Thyroid gland (tissue), 4 donors: ENCODE measurements around the gene JMJD6. TPM values are rescaled to one million over a fixed set of nuclear protein-coding genes. Genes with fewer than 3 reads are reported as not detected.
A peak's percentile ranks its signal among the peaks of the same experiment; 100 is the strongest.
"Not testable (repeated sequence)": the region's sequence is repeated elsewhere in the genome, so short reads cannot be mapped to it uniquely, and the experiment has no call there.

Experiments
- DNase-seq, 2 donors: peaks; one replicate each; pipeline ENCODE4 v3.0.0-alpha.2; 2019
- H3K27ac ChIP-seq, 3 donors: fragments of 200-600 bp; sonication (generic); 1 replicate in 2 of 3; 2 replicates in 1 of 3; pipeline ENCODE4 v1.5.1; 2016 to 2019; ENCODE audit warnings: mild to moderate bottlenecking in 1 of 3, moderate library complexity in 1 of 3
- H3K27me3 ChIP-seq: fragments of 200-600 bp; sonication (generic); one replicate; pipeline ENCODE4 v1.5.1; 2019
- H3K36me3 ChIP-seq, 2 donors: fragments of 200-600 bp; sonication (generic); one replicate each; pipeline ENCODE4 v1.5.1; 2016 to 2019
- H3K4me1 ChIP-seq, 2 donors: fragments of 200-600 bp; sonication (generic); one replicate each; pipeline ENCODE4 v1.5.1; 2017 to 2019
- H3K4me3 ChIP-seq, 3 donors: fragments of 200-600 bp; sonication (generic); replicated peaks in 1 of 3; 1 replicate in 2 of 3; 2 replicates in 1 of 3; pipeline ENCODE4 v1.5.1; 2016; ENCODE audit warnings: mild to moderate bottlenecking in 1 of 3
- H3K9me3 ChIP-seq: fragments of 200-600 bp; sonication (generic); one replicate; pipeline ENCODE4 v1.5.1; 2017
- POLR2A ChIP-seq, 2 donors: fragments of 450-650 bp; IDR thresholded peaks; one replicate each; pipeline ENCODE4 v1.6.1; 2017; ENCODE audit warnings: antibody characterized with exemption in 2 of 2, mild to moderate bottlenecking in 2 of 2, moderate library complexity in 1 of 2
- WGBS, 2 donors: methylation state at CpG; one replicate each; pipeline ENCODE4 v1.1.5; 2017; 5-methylcytosine and 5-hydroxymethylcytosine counted together
- intact Hi-C: fragments of 100-400 bp; cut with DNase I; formaldehyde crosslinking; loops from one replicate; pipeline ENCODE4 v1.15.1; 2023
- total RNA-seq, 4 donors: library from RNA; depleted of rRNA; stranded (reverse); fragments of >200 nt; gene quantifications; one replicate each; pipeline ENCODE4 v1.2.3, GENCODE V29; 2016
- TF ChIP-seq, protein P1 (sequence below), 6 experiments: fragments of 200-600 bp in 3 of 6; fragments of 450-650 bp in 3 of 6; sonication (generic) in 3 of 6; IDR thresholded peaks; one replicate each; pipeline ENCODE4 v1.5.1; 2016 to 2019; ENCODE audit warnings: antibody characterized with exemption in 6 of 6, mild to moderate bottlenecking in 2 of 6, inconsistent platforms in 1 of 6, moderate library complexity in 1 of 6

Gene JMJD6
- total RNA-seq, 4 donors from 2014 or later: 12.2 to 24.2 (median 20.7) TPM

DNA sequence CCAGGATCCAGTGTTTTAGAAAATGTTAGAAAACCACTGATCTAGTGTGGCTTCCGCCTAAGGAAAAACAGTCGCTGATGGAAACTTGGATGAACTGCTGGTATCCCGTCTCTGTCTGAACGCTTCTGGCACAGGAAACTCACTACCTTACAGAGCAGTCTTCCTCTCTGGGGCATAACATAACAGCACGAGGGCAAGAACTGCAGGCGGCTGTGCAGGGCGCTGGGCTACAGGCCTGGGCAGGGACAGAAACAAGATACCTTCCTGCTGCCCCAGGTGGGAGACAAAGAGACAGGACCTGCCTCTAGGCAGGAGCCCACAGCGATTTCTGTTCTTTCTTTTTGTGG is 26.2 kb downstream of the JMJD6 start:
- H3K4me3 ChIP-seq: peak overlapping the region in 1 of 3 donors; percentile 5
- peak overlapping the region; percentile 61 to 78 (median 77) for H3K27ac ChIP-seq
- H3K4me1 ChIP-seq: peaks cover 59 to 85% of the 10 kb centered on the region in 2 donors
- intact Hi-C loops: no loop called here
- H3K36me3 ChIP-seq: no peaks in the 10 kb centered on the region
- H3K9me3 ChIP-seq: no peaks in the 10 kb centered on the region
- no peak for DNase-seq
- TF ChIP-seq, protein P1, sequence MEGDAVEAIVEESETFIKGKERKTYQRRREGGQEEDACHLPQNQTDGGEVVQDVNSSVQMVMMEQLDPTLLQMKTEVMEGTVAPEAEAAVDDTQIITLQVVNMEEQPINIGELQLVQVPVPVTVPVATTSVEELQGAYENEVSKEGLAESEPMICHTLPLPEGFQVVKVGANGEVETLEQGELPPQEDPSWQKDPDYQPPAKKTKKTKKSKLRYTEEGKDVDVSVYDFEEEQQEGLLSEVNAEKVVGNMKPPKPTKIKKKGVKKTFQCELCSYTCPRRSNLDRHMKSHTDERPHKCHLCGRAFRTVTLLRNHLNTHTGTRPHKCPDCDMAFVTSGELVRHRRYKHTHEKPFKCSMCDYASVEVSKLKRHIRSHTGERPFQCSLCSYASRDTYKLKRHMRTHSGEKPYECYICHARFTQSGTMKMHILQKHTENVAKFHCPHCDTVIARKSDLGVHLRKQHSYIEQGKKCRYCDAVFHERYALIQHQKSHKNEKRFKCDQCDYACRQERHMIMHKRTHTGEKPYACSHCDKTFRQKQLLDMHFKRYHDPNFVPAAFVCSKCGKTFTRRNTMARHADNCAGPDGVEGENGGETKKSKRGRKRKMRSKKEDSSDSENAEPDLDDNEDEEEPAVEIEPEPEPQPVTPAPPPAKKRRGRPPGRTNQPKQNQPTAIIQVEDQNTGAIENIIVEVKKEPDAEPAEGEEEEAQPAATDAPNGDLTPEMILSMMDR (IDR thresholded peaks at IDR 0.05): no peak
- H3K27me3 ChIP-seq: no peaks in the 10 kb centered on the region
- WGBS, 2 donors: 59 to 61% methylated on average over 8 of the region's 8 CpGs

DNA sequence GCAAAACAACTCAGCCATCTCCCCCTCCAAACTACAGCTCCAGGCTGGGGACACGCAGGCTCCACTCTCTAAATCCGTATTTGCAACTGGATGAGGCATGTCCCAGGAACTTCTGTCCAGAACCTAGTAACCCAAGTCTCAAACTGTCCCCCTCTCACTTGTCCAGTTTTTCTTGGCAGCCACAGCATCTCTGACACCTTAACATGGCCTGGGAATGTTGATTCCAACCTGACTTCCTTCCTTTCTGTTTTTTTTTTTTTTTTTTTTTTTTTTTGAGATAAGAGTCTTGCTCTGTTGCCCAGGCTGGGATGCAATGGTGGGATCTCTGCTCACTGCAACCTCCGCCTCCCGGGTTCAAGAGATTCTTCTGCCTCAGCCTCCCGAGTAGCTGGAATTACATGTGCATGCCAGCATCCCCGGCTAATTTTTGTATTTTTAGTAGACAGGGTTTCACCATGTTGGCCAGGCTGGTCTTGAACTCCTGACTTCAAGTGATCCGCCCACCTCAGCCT is 27.9 kb downstream of the JMJD6 start:
- H3K27me3 ChIP-seq, H3K9me3 ChIP-seq, DNase-seq, intact Hi-C loops, H3K36me3 ChIP-seq, H3K4me3 ChIP-seq: not testable (repeated sequence)
- peak overlapping the region; percentile 49 to 87 (median 78) for H3K27ac ChIP-seq
- peaks cover 64 to 95% of the 10 kb centered on the region in 2 donors for H3K4me1 ChIP-seq
- WGBS, 2 donors: 82 to 92% methylated on average over 7 of the region's 7 CpGs

DNA sequence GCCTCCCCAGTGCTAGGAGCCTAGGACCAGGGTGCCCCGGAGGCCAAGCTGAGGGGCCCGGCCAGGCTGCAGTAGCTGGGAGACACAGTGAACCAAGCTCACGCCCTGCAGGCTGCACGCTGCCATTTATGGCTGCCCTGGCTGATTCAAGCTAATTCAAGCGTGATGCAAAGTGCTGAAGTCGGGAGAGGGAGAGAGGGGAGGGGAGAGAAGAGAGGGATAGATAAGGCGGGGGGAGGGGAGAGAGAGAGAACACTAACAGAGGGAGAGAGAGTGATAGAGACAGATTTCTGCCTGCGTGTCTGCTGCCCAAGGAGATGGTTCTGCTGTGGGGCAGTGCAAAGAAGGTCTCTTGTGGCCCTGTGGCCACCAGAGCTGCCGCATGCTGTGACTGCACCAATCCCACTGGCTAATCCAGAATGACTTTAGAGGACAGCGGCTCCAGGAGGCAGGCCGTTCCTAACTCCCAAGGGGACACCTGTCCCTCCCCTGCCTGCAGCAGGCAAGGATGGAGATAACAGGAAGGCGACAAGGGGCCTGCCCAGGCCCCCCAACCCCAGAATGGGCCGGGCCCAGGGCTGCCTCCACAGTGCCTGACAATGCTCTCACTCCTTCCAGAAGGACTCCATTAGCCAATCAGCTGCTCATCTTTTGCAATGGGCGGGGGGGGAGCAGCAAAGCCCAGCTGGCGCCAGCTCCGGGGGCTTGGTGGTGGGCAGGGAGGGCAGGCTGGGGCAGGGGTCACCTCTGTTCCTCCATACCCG is 28.5 kb downstream of the JMJD6 start:
- DNase-seq: peak; percentile 61 to 64
- intact Hi-C loops: no loop called here
- H3K27me3 ChIP-seq: no peaks in the 10 kb centered on the region
- H3K36me3 ChIP-seq: no peaks in the 10 kb centered on the region
- 43 to 49% methylated on average over 15 to 17 of the region's 17 CpGs for WGBS, 2 donors
- no peak overlapping the region for H3K4me3 ChIP-seq
- peaks cover 59 to 94% of the 10 kb centered on the region in 2 donors for H3K4me1 ChIP-seq
- H3K9me3 ChIP-seq: no peaks in the 10 kb centered on the region
- TF ChIP-seq, protein P1 (IDR thresholded peaks at IDR 0.05): no peak
- peak in 1 of 2 donors; percentile 44 for TF ChIP-seq POLR2A (IDR thresholded peaks at IDR 0.05)
- peak overlapping the region; percentile 49 to 87 (median 74) for H3K27ac ChIP-seq

DNA sequence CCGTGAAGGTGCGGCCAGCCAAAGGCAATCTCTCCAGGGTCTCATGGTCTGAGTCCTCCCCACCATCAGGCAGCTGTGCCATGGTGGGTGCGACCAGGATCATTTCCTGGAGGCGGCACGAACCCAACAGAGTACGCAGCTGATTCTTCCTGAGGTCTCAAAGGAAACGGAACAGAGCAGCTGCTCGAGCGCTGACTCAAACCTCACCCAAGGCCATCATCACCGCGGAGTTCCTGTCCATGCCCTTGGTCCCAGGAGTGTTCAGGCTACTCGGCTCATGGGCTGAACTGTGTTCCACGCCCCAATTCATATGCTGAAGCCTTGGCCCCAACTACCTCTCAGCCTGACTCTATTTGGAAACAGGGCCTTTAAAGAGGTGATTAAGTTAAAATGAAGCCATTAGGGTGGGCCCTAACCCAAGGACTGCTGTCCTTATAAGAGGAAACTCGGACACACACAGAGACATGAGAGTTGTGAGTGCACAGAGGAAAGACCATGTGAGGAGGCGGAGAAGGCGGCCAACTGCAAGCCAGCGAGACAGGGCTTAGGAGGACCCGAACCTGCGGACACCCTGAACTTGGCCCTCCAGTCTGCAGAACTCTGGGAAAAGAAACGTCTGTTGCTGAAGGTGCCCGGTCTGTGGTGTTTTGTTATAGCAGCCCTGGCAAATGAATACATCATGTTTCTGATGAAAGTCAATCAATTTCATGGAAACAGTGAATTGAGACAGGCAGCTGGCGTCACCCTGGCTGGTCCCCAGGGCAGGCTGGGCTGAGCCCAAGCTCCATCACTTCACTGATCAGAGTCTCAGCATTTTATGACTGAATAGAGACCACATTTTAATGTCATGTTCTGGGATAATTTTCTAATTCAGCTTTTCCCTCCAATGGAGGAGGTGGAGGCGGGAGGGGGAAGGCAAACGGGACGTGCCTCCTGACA is 29.4 kb downstream of the JMJD6 start:
- intact Hi-C loops: no loop called here
- peaks cover 54 to 91% of the 10 kb centered on the region in 2 donors for H3K4me1 ChIP-seq
- WGBS, 2 donors: 65 to 76% methylated on average over 23 to 25 of the region's 25 CpGs
- H3K4me3 ChIP-seq: no peak overlapping the region
- H3K36me3 ChIP-seq: no peaks in the 10 kb centered on the region
- H3K9me3 ChIP-seq: no peaks in the 10 kb centered on the region
- DNase-seq: no peak
- H3K27ac ChIP-seq: peak overlapping the region; percentile 49 to 87 (median 74)
- TF ChIP-seq, protein P1 (IDR thresholded peaks at IDR 0.05): no peak
- TF ChIP-seq POLR2A (IDR thresholded peaks at IDR 0.05): no peak
- H3K27me3 ChIP-seq: no peaks in the 10 kb centered on the region

DNA sequence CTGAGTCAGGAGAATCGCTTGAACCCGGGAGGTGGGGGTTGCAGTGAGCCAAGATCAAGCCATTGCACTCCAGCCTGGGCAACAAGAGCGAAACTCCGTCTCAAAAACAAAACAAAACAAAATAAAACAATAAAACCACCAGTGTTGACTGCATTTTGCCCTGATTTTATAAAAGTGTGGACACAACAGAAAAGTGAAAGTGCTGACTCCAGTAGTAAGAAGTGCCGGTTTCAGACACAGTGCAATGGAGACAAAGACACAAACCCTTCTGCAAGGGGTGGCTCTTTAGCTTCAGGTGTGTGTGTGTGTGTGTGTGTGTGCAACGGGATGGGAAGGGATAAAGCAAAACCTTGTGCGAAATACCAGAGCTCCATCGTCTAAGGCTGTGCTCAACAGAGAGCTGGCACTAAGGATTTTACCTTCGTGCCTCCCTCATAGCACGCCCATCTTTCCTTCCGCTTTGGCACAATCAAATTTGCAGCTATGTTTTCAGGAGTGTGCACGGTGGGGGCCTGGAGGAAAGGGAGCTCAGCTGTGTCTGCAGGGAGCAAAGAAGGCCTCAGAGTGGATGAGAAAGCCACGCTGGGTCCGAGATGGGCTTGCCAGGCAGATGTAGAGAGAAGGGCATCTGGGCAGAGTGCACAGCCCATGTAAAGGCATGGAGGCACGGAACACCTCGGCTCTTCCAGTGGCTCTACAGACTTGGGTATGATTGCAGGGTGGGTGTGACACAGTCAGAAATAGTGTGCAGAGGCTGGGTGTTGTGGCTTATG is 31.2 kb downstream of the JMJD6 start:
- Histone ChIP-seq H3K9me3 (no peaks in the 10 kb centered on the region), H3K4me3 (no peak overlapping the region), H3K4me1 (peaks cover 47 to 88% of the 10 kb centered on the region in 2 donors), H3K27ac (peak overlapping the region; percentile 19 to 87 (median 74)), H3K27me3 (no peaks in the 10 kb centered on the region), H3K36me3 (no peaks in the 10 kb centered on the region)
- WGBS, 2 donors: 66 to 80% methylated on average over 16 of the region's 16 CpGs
- TF ChIP-seq, protein P1 (IDR thresholded peaks at IDR 0.05): no peak
- no peak for TF ChIP-seq POLR2A (IDR thresholded peaks at IDR 0.05)
- intact Hi-C loops: no loop called here
- no peak for DNase-seq
